Measurements from ENCODE around the gene MAU2.

DNA sequence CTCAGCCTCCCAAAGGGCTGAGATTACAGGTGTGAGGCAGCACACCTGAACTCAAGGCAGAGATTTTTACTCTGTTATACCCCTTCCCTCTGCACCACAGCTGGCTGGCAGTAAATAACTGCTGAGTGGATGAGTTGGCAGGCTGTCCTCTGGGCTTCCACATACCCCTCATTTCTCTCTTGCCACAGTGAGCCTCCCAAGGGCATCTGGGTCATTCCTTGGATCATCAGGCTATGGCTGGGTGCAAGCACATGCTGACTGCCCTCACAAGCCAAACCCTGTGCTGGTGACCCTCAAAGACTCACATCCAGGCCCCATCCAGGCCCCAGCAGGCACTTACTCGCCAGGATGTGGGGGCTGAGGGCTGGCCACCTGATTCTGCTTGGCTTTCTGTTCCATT, 4.5 kb upstream of the MAU2 start:
- no peak for TF ChIP-seq EP300 (IDR thresholded peaks at IDR 0.05; ENCODE audit: borderline replicate concordance in 1 of 2, control insufficient read depth in 1 of 2, low read depth in 2 of 2, low read length in 2 of 2)
- no peak for TF ChIP-seq KAT2A (conservative IDR thresholded peaks at IDR 0.05; ENCODE audit: control insufficient read depth, low read depth, low read length)
- no peak for TF ChIP-seq RFX5 (IDR thresholded peaks at IDR 0.05; ENCODE audit: low read depth, low read length)
- no peak for TF ChIP-seq IRF4 (IDR thresholded peaks at IDR 0.05; ENCODE audit: low read depth, low read length)
- no peak for TF ChIP-seq EZH2 (IDR thresholded peaks at IDR 0.05; ENCODE audit: borderline replicate concordance, control insufficient read depth, low read depth, low read length)
